GM19395 (cell line): ENCODE results near the gene POPDC2.
"Not testable (repeated sequence)": the region's sequence is repeated elsewhere in the genome, so short reads cannot be mapped to it uniquely, and the experiment has no call there.

Experiments
- ATAC-seq: cut with Tn5 transposase; IDR thresholded peaks from one replicate; pipeline ENCODE4 v1.9.1; 2021; ENCODE audit warnings: mild to moderate bottlenecking, moderate library complexity; ENCODE audit not compliant: unreplicated experiment

Gene POPDC2

GRCh38 chr3:119620899-119621298 lies 39.5 kb downstream of the POPDC2 start:
- no peak for ATAC-seq

GRCh38 chr3:119619094-119619493 lies 41.3 kb downstream of the POPDC2 start:
- no peak for ATAC-seq

- ATAC-seq = no peak
These were observed 44.3 kb downstream of the POPDC2 start for GRCh38 chr3:119616056-119616455.

GRCh38 chr3:119613872-119614271 lies 46.5 kb downstream of the POPDC2 start:
- no peak for ATAC-seq

- ATAC-seq = peak; percentile 56
These were observed 47.2 kb downstream of the POPDC2 start for GRCh38 chr3:119613201-119613600.

GRCh38 chr3:119611664-119612063 lies 48.7 kb downstream of the POPDC2 start:
- no peak for ATAC-seq

GRCh38 chr3:119609301-119609700 lies 51.1 kb downstream of the POPDC2 start:
- no peak for ATAC-seq

GRCh38 chr3:119608405-119609000 lies 51.9 kb downstream of the POPDC2 start:
- no peak for ATAC-seq

- ATAC-seq = no peak
These were observed 55.5 kb downstream of the POPDC2 start for GRCh38 chr3:119604878-119605277.

- no peak for ATAC-seq
These were observed 57.7 kb downstream of the POPDC2 start for GRCh38 chr3:119602676-119603075.

GRCh38 chr3:119601154-119601553 lies 59.2 kb downstream of the POPDC2 start:
- peak; percentile 22 for ATAC-seq

- peak; percentile 65 for ATAC-seq
These were observed 59.7 kb downstream of the POPDC2 start for GRCh38 chr3:119600732-119601131.

- no peak for ATAC-seq
These were observed 60.7 kb downstream of the POPDC2 start for GRCh38 chr3:119599558-119600174.

GRCh38 chr3:119598410-119599098 lies 61.8 kb downstream of the POPDC2 start:
- peak; percentile 42 for ATAC-seq

GRCh38 chr3:119597548-119598288 lies 62.7 kb downstream of the POPDC2 start, which contains the start of gene PLA1A:
TSS of gene PLA1A (plus strand) at chr3:119597885. CDS start at chr3:119597914, 29 bp downstream.
- ATAC-seq = no peak

GRCh38 chr3:119596398-119596797 lies 64.0 kb downstream of the POPDC2 start:
- ATAC-seq = no peak

- ATAC-seq = no peak
These were observed 64.6 kb downstream of the POPDC2 start for GRCh38 chr3:119595639-119596334.

GRCh38 chr3:119594929-119595328 lies 65.5 kb downstream of the POPDC2 start:
- not testable (repeated sequence) for ATAC-seq

- ATAC-seq = no peak
These were observed 66.3 kb downstream of the POPDC2 start for GRCh38 chr3:119594066-119594465.

GRCh38 chr3:119592861-119593260 lies 67.5 kb downstream of the POPDC2 start:
- no peak for ATAC-seq
